Measurements from ENCODE around the gene MAN2A2. TPM values are rescaled to one million over a fixed set of nuclear protein-coding genes. Genes with fewer than 3 reads are reported as not detected.

The MAN2A2 gene
- total RNA-seq, 1 experiment from 2014 or later: 64.9 TPM

DNA sequence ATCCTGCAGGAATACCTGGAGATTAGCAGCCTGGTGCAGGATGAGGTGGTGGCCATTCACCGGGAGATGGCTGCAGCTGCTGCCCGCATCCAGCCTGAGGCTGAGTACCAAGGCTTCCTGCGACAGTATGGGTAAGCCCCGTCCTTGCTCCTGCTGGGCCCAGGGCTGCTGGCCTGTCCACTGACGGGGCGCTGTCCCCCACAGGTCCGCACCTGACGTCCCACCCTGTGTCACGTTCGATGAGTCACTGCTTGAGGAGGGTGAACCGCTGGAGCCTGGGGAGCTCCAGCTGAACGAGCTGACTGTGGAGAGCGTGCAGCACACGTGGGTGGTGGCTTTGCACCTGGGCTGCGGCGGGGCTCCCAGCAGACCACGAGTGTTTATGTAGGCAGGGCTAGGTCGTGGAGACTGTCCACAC is 13.8 kb upstream of the MAN2A2 start:
- no peak for DNase-seq
- H3K36me3 Mint-ChIP-seq (ENCODE audit: insufficient read depth, unreplicated experiment): no peaks in the 10 kb centered on the region
- CTCF ChIA-PET: interaction anchor here (0.7 kb wide), 1 partner anchor 43 kb away, joined by 3 read pairs; the partner anchor contains the start of gene HDDC3
- intact Hi-C loops (cut with micrococcal nuclease; ENCODE audit: unreplicated experiment): loop anchor here (5.0 kb wide), 1 partner anchor 597 kb away; no protein-coding TSS in a partner anchor
- TF ChIP-seq, protein P1, sequence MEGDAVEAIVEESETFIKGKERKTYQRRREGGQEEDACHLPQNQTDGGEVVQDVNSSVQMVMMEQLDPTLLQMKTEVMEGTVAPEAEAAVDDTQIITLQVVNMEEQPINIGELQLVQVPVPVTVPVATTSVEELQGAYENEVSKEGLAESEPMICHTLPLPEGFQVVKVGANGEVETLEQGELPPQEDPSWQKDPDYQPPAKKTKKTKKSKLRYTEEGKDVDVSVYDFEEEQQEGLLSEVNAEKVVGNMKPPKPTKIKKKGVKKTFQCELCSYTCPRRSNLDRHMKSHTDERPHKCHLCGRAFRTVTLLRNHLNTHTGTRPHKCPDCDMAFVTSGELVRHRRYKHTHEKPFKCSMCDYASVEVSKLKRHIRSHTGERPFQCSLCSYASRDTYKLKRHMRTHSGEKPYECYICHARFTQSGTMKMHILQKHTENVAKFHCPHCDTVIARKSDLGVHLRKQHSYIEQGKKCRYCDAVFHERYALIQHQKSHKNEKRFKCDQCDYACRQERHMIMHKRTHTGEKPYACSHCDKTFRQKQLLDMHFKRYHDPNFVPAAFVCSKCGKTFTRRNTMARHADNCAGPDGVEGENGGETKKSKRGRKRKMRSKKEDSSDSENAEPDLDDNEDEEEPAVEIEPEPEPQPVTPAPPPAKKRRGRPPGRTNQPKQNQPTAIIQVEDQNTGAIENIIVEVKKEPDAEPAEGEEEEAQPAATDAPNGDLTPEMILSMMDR (IDR thresholded peaks at IDR 0.05; ENCODE audit: insufficient read depth in 1 of 2, low read depth in 1 of 2, low read length in 1 of 2, severe bottlenecking in 1 of 2, unreplicated experiment in 1 of 2): no peak
- no peaks in the 10 kb centered on the region for H3K4me1 Mint-ChIP-seq (ENCODE audit: low read depth, unreplicated experiment)
- no peaks in the 10 kb centered on the region for H3K9me3 Mint-ChIP-seq (ENCODE audit: unreplicated experiment)
- no peak overlapping the region for H3K4me3 ChIP-seq (ENCODE audit: low read depth, low read length)
- no peak overlapping the region for H3K4me3 Mint-ChIP-seq (ENCODE audit: unreplicated experiment)
- no peaks in the 10 kb centered on the region for H3K4me1 ChIP-seq
- no TSS peak for BruUV-seq (replicated peaks)
- no peaks in the 10 kb centered on the region for H3K36me3 ChIP-seq (ENCODE audit: control insufficient read depth, insufficient read depth, low read length)
- H3K27me3 Mint-ChIP-seq (ENCODE audit: insufficient read depth, unreplicated experiment): no peaks in the 10 kb centered on the region
- H3K9me3 ChIP-seq: no peaks in the 10 kb centered on the region
- no peak overlapping the region for H3K27ac Mint-ChIP-seq (ENCODE audit: unreplicated experiment)
- POLR2A ChIA-PET: no interaction called here
- no peaks in the 10 kb centered on the region for H3K27me3 ChIP-seq (replicated peaks; ENCODE audit: control insufficient read depth, insufficient read depth, low read length)

DNA sequence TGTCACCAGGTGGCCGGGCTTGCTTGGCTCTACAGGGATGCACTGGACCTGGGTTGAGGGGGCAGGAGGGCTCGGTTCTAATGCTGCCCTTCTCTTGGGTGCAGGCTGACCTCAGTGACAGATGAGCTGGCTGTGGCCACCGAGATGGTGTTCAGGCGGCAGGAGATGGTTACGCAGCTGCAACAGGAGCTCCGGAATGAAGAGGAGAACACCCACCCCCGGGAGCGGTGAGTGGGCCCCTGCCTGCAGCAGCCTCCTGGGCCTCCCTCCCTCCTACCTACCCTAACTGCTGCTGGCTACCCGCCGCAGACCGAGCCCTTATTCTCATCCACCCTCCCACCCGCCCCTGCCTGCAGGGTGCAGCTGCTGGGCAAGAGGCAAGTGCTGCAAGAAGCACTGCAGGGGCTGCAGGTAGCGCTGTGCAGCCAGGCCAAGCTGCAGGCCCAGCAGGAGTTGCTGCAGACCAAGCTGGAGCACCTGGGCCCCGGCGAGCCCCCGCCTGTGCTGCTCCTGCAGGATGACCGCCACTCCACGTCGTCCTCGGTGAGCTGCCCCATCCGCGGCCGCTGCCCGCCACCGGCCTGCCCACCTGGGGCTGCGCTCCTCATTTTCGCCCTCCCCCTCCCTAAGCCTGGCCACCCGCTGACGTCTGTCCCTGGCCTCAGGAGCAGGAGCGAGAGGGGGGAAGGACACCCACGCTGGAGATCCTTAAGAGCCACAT is 13.2 kb upstream of the MAN2A2 start:
- ChIA-PET POLR2A (no interaction called here), CTCF (interaction anchor here (0.7 to 1.0 kb wide), 2 partner anchors 42 to 242 kb away, joined by 3 read pairs; partner anchors contain the start of gene HDDC3)
- intact Hi-C loops (cut with micrococcal nuclease; ENCODE audit: unreplicated experiment): loop anchor here (5.0 kb wide), 1 partner anchor 598 kb away; no protein-coding TSS in a partner anchor
- Histone ChIP-seq H3K4me3 (ENCODE audit: low read depth, low read length) (no peak overlapping the region), H3K9me3 (no peaks in the 10 kb centered on the region), H3K4me1 (no peaks in the 10 kb centered on the region), H3K27me3 (replicated peaks; ENCODE audit: control insufficient read depth, insufficient read depth, low read length) (no peaks in the 10 kb centered on the region), H3K36me3 (ENCODE audit: control insufficient read depth, insufficient read depth, low read length) (no peaks in the 10 kb centered on the region)
- H3K9me3 Mint-ChIP-seq (ENCODE audit: unreplicated experiment): no peaks in the 10 kb centered on the region
- TF ChIP-seq, protein P1 (IDR thresholded peaks at IDR 0.05; ENCODE audit: insufficient read depth in 1 of 2, low read depth in 1 of 2, low read length in 1 of 2, severe bottlenecking in 1 of 2, unreplicated experiment in 1 of 2): no peak
- DNase-seq: no peak
- no peaks in the 10 kb centered on the region for H3K27me3 Mint-ChIP-seq (ENCODE audit: insufficient read depth, unreplicated experiment)
- H3K27ac Mint-ChIP-seq (ENCODE audit: unreplicated experiment): no peak overlapping the region
- H3K4me1 Mint-ChIP-seq (ENCODE audit: low read depth, unreplicated experiment): no peaks in the 10 kb centered on the region
- H3K36me3 Mint-ChIP-seq (ENCODE audit: insufficient read depth, unreplicated experiment): no peaks in the 10 kb centered on the region
- BruUV-seq (replicated peaks): no TSS peak
- H3K4me3 Mint-ChIP-seq (ENCODE audit: unreplicated experiment): no peak overlapping the region

DNA sequence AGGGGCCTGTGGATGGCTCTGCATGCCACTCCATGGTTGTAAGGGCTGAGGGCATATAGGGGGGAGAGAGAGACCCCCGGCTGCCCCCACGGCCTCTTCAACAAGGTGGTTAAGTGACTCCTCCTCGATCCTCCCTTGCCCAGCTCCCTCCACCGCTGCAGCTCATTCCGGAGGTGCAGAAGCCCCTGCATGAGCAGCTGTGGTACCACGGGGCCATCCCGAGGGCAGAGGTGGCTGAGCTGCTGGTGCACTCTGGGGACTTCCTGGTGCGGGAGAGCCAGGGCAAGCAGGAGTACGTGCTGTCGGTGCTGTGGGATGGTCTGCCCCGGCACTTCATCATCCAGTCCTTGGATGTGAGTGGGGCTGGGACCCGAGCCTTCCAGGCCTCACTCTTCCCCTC is 12.3 kb upstream of the MAN2A2 start:
- TF ChIP-seq, protein P1 (IDR thresholded peaks at IDR 0.05; ENCODE audit: insufficient read depth in 1 of 2, low read depth in 1 of 2, low read length in 1 of 2, severe bottlenecking in 1 of 2, unreplicated experiment in 1 of 2): no peak
- intact Hi-C loops (cut with micrococcal nuclease; ENCODE audit: unreplicated experiment): no loop called here
- no peaks in the 10 kb centered on the region for H3K27me3 ChIP-seq (replicated peaks; ENCODE audit: control insufficient read depth, insufficient read depth, low read length)
- H3K27me3 Mint-ChIP-seq (ENCODE audit: insufficient read depth, unreplicated experiment): no peaks in the 10 kb centered on the region
- H3K9me3 ChIP-seq: no peaks in the 10 kb centered on the region
- no peak overlapping the region for H3K4me3 ChIP-seq (ENCODE audit: low read depth, low read length)
- no peaks in the 10 kb centered on the region for H3K4me1 ChIP-seq
- no peak overlapping the region for H3K27ac Mint-ChIP-seq (ENCODE audit: unreplicated experiment)
- no peaks in the 10 kb centered on the region for H3K36me3 ChIP-seq (ENCODE audit: control insufficient read depth, insufficient read depth, low read length)
- ChIA-PET CTCF (interaction anchor here (1.0 kb wide), 1 partner anchor 243 kb away, joined by 3 read pairs; no protein-coding TSS in a partner anchor), POLR2A (no interaction called here)
- no peaks in the 10 kb centered on the region for H3K4me1 Mint-ChIP-seq (ENCODE audit: low read depth, unreplicated experiment)
- DNase-seq: no peak
- no peaks in the 10 kb centered on the region for H3K9me3 Mint-ChIP-seq (ENCODE audit: unreplicated experiment)
- no peak overlapping the region for H3K4me3 Mint-ChIP-seq (ENCODE audit: unreplicated experiment)
- BruUV-seq (replicated peaks): no TSS peak
- no peaks in the 10 kb centered on the region for H3K36me3 Mint-ChIP-seq (ENCODE audit: insufficient read depth, unreplicated experiment)

Data from Caco-2 (cell line).